EL (cell line): ENCODE measurements around the gene C5AR2.
A peak's percentile ranks its signal among the peaks of the same experiment; 100 is the strongest.
"Not testable (repeated sequence)": the region's sequence is repeated elsewhere in the genome, so short reads cannot be mapped to it uniquely, and the experiment has no call there.

Experiments used
- DNase-seq: peaks from one replicate; pipeline ENCODE4 v3.0.0-alpha.2; 2016

C5AR2 gene

DNA sequence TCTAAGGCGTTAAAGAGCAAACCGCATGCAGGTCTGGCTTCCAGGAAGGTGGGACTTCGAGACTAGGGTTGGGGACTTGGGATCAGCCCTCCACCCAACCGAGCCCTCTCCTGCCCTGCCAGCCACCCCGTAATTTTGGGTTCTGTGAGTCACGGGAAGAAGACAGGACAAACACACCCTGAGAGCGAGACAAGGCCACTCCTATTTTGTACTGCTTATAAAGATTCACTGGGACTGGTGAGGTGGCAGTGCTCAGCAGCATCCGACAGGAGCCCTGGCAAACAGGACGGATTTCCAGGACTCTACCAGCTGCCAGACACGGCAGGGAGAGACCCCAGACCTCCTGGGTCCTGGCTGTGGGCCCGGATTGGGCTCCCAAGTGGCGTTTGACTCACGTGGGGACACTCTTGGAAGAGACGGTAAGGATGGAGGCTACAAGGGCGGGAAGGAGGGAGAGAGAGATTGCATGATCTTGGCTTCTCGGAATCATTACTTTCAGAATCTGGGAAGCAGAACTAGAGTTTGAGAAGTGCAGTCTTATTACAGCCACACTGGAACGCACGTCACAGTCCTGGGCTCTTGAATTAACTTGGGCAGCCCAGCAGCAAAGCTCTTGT lies at the start of gene C5AR2:
Gene C5AR2, plus strand, starts transcription at position 245 of the 617 bp plus-strand sequence. CDS start 8,625 bp downstream, outside the sequence.
- no peak for DNase-seq

DNA sequence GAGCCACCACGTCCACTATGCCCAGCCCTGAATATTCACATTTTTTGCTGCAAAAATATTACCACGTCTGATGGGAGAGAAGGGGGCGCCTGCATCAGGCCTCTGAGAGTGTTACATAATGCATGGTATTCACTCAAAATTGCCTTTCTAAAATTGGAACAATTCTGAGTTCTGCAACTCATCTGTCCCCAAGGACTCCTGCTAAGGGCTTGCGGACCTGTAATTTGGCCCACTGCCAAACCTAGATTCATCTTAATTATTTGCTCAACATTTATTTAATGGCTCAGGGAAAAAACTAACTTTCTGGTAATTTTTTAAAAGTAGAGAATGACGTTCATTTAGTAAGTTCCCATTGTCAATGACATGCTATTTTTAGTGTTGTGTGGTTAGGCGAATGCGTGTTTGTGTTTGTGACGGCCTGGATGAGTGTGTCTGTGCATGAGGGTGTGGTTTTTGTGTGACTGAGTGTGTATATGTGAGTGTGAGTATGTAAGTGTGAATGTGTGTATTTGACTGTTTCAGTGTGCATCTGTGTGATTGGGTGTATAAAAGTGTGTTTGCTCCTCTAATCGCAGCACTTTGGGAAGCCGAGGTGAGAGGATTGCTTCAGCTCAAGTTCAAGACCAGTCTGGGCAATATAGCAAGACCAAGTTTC lies 48.4 kb upstream of the C5AR2 start:
- no peak for DNase-seq

DNA sequence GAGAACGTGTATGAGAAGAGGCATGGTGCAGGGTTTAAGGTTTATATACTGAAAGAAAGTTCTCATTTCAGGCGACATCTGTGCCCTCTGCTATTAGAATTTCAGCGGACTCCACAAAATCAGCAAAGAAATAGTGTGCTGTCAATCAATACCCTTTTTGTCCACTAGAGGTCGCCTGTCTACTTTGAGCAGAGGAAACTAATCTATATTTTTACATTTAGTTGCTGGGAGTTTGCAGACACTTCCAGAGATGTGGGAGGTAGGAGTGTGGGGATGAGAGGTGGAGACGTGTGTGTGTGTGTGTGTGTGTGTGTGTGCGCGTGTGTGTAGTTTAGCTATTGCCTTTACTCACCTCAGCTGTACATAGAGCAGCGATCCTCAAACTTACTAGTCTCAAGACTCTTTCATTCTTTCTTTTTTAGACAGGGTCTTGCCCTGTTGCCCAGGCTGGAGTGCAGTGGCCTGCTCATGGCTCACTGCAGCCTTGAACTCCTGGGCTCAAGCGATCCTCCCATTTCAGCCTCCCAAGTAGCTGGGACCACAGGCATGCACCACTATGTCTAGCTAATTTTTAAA lies 47.6 kb upstream of the C5AR2 start:
- peak; percentile 61 for DNase-seq

DNA sequence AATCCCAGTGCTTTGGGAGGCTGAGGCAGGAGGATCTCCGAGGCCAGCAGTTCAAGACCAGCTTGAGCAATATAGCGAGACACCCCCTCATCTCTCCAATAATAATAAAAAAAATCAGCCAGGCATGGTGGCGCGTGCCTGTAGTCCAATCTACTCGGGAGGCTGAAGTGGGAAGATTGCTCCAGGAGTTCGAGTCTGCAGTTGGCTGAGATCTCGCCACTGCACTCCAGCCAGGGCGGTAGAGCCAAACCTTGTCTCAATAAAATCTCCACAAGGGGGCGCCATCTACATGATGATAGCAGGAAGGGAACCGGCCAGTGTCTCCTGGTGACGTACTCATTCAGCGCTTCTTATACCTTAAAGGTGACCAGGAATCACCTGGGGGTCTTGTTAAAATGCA lies 35.9 kb upstream of the C5AR2 start:
- peak; percentile 79 for DNase-seq

DNA sequence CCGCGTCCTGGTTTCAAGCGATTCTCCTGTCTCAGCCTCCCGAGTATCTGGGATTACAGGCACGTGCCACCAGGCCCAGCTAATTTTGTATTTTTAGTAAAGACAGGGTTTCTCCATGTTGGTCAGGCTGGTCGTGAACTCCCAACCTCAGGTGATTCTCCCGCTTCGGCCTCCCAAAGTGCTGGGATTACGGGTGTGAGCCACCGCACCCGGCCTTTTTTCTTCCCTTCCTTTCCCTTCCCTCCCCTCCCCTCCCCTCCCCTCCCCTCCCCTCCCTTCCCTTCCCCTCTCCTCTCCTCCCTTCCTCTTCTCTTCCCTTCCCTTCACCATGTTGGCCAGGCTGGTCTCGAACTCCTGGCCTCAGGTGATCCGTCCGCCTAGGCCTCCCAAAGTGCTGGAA lies 31.1 kb upstream of the C5AR2 start:
- DNase-seq, result not testable (repeated sequence)

DNA sequence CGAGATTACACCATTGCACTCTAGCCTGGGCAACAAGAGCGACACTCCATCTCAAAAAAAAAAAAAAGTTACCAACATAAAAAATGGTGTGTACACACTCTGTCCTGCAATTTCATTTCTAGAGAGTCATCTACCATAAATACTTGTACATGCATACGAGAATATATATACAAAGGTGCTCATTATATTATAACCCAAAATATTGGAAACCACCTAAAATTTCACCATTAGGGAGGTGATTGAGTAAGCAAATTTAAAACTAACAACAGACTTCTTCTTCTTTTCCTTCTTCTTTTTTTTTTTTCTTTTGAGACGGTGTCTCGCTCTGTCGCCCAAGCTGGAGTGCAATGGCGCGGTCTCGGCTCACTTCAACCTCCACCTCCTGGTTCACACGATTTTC lies 29.7 kb upstream of the C5AR2 start:
- DNase-seq, result no peak

DNA sequence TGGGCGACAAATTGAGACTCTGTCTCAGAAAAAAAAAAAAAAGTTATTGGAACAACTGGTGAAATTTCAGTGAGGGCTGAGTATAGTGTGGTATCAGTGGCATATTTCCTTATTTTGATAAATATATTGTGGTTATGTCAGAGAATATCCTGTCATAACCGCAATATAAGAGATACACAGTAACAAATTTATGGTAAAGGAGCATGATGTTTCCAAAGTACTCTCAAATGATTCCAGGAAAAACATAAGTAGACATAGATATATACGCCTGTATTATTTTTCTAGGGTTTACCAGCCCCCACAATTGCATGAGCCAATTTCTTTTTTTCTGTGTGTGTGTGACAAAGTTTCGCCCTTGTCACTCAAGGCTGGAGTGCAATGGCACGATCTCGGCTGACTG lies 28.0 kb upstream of the C5AR2 start:
- DNase-seq, result no peak

DNA sequence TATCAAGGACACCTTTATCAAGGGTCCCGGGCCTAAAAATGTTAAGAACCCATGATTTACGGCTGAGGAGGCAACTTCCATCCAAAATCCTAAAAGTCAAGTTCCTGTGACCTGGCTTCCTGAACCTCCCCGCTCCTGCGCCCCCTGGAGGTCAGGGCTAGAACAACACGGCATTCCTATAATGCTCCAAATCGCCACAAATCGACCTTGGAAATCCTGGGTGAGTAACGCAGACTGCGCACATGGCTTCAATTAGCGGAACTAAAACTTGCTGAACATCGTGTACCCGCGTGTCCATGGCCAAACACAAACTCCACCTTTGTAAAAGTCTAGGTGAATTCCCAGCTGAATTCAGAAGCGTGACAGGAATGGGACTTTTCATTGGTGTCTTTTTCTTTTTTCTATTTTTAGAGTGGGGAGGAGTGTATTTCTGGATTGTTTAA lies 26.6 kb upstream of the C5AR2 start:
- DNase-seq, result peak; percentile 88

DNA sequence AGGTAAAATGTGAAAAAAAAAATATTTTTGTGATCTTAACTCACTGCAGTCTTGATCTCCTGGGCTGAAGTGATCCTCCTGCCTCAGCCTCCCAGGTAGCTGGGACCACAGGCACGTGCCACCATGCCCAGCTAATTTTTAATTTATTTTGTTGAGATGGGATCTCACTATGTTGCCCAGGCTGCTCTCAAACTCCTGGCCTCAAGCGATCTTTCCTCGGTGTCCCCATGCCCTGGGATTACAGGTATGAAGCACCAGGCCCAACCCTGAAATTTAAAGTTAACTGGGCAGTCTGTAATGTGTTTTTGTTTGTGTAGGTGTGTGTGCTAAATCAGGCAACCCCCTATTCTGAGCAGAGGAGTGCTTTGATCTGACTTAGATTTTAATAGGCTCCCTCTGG lies 25.7 kb upstream of the C5AR2 start:
- DNase-seq, result no peak

DNA sequence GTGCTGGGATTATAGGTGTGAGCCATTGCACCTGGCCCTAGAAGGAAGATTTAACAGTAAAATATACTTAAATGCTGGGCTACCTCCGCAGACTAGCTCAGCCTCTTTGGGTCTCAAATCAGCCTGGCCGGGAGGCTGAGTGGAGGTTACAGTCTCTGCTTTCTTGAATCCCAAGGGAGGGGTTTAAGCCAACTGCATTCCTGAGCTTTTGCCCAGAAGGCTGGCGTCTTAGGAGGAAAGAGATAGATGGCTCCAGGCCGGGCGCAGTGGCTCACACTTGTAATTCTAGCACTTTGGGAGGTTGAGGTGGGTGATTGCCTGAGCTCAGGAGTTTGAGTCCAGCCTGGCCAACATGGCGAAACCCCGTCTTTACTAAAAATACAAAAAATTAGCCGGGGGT lies 22.9 kb upstream of the C5AR2 start:
- DNase-seq, result no peak

DNA sequence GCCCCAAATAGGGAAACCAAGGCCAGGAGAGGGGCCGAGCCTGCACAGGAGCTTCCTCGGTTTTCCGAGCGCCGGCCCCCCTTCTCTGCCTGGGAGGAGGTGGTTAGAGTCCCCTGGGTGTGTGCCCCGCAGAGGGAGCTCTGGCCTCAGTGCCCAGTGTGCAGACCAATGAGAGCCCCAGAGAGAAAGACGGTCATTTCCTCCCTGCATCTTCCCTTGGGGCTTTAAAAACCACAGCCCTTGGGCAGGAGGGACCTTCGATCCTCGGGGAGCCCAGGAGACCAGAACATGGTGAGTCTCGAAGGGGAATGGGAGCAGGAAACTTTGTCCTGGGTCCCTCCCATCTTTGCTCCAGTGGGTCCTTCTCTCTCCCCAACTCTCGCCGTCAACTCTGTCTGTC lies 22.4 kb upstream of the C5AR2 start, which contains the start of gene C5AR1:
Gene C5AR1, plus strand, starts transcription at position 254 of the 400 bp plus-strand sequence. Its CDS starts 35 bp downstream, at position 289.
- DNase-seq, result no peak

DNA sequence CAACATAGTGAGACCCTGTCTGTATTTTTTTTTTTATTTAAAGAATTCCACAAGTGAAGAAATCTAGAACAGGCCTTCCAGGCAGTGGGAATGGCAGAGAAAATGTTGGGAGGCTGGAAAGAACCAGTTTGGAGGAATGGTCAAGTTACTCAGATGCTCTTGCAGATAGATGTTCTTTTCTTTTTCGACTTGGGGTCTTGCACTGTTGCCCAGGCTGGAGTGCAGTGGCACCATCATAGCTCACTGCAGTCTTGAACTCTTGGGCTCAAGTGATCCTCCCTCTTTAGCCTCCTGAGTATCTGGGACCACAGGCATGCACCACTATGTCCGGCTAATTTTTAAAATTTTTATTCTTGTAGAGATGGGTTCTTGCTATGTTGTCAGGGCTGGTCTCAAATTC lies 21.7 kb upstream of the C5AR2 start:
- no peak for DNase-seq

DNA sequence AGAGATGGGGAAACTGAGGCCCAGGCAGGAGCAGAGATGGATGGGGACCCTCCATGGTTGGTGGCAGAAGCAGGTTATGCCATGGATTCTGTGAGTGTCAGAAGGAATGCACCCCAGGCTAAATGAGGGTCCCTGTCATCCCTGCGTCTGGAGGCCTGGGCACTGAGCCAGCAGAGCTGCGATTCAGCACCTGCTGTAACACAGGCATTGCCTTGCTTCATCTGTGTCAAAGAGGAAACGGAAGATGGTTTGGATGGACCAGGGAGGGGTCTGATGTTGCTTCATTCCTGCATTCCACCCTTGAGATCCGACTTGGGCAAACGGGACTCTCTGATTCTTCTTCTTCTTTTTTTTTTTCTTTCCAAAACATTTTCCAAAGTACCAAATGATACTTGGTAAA lies 21.2 kb upstream of the C5AR2 start:
- DNase-seq, result peak; percentile 32

DNA sequence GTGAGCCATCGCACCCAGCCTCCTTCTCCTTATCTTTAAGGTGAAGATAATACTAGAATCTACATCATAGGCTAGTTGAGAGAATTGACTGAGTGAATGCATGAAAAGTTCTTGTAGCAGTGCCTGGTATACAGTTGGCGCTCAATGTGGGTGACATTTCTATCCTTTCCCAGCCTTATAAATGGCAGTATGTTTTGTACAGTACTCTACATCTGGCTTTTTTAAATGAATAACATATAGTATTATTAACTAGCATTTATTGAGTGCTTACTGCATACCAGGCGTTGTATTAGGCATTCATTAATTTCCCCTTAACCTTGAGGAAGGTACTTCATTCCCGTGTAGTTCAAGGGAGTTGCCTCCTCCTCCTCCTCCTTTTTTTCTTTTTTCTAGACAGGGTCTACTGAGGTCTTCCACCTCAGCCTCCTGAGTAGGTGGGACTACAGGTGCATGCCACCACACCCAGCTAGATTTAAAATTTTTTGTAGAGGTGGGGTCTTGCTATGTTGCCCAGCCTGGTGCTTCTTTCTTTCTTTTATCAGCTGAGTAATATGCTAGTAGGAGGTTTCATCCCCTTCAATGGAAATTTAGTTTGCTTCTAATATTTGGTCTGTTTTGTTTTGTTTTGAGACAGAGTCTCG lies 19.5 kb upstream of the C5AR2 start:
- no peak for DNase-seq

DNA sequence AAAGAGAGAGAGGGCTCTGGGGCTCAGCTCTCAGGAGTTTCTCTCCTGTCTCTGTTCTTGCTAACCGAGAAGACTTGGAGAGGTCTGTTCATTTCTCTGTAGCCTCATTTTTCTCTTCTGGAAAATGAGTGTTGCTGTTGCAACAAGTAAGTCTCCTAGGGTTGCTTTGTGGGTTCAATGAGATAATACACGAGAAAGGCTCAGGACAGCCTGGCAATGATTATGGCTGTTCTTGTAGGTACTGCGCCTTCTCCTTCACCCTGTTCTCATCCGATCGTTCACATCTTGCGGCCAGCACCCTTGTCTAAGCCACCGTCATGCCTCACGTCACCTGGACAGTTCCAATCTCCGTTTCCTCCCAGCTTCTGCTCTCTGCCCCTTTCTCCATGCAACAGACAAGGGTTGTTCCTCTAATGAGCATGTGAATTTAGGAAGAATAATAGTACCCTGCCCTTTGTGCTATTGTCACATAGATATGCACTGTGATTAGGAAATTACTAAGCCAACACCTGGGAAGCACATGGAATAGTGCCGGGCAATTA lies 18.1 kb upstream of the C5AR2 start:
- no peak for DNase-seq

DNA sequence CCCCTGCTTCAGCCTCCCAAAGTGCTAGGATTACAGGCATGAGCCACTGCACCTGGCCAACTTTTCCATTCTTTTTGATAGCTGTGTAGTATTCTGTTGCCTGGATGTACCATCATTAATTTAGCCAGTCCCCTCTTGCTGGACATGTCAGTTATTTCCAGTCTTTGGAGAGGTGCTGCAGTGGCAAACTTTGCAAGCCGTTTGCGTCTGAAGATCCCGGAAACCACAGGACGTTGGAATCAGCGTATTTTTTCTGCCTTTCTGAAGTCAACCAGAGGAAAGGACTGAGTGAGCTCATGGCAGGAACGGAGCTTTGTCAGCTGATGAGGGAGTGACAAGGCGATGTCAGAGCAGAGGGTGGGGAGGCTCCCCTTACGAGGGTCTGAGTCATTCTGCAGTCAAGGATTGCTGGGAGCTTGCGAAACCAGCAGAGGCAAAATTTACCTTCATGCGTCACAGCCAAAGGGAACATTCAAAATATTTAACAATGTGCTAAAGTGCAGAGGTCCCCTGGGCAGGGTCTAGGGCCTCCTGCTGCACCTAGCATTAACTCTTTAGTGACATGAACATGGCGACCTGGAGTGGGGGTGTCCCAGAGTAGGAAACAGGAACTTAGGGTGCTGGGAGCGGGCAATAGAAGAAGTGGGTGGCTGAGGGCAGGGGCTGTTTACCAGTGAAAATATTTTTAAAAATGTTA lies 16.7 kb upstream of the C5AR2 start:
- peak; percentile 91 for DNase-seq

DNA sequence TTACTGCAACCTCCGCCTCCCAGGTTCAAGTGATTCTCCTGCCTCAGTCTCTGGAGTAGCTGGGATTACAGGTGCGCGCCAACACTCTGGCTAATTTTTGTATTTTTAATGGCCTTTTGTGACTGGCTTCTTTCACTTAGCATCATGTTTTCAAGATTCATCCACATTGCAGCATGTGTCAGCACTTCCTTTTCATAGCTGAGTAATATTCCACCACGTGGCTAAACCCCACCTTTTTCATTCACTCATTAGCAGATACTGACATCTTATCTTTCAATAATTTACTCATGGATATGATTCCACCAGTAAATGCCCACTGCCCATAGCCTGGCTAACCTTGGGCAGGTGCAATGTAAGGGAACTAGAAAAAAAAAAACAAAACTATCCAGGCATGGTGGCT lies 15.5 kb upstream of the C5AR2 start:
- no peak for DNase-seq

DNA sequence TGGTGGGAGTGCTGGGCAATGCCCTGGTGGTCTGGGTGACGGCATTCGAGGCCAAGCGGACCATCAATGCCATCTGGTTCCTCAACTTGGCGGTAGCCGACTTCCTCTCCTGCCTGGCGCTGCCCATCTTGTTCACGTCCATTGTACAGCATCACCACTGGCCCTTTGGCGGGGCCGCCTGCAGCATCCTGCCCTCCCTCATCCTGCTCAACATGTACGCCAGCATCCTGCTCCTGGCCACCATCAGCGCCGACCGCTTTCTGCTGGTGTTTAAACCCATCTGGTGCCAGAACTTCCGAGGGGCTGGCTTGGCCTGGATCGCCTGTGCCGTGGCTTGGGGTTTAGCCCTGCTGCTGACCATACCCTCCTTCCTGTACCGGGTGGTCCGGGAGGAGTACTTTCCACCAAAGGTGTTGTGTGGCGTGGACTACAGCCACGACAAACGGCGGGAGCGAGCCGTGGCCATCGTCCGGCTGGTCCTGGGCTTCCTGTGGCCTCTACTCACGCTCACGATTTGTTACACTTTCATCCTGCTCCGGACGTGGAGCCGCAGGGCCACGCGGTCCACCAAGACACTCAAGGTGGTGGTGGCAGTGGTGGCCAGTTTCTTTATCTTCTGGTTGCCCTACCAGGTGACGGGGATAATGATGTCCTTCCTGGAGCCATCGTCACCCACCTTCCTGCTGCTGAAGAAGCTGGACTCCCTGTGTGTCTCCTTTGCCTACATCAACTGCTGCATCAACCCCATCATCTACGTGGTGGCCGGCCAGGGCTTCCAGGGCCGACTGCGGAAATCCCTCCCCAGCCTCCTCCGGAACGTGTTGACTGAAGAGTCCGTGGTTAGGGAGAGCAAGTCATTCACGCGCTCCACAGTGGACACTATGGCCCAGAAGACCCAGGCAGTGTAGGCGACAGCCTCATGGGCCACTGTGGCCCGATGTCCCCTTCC lies 11.8 kb upstream of the C5AR2 start:
- no peak for DNase-seq

DNA sequence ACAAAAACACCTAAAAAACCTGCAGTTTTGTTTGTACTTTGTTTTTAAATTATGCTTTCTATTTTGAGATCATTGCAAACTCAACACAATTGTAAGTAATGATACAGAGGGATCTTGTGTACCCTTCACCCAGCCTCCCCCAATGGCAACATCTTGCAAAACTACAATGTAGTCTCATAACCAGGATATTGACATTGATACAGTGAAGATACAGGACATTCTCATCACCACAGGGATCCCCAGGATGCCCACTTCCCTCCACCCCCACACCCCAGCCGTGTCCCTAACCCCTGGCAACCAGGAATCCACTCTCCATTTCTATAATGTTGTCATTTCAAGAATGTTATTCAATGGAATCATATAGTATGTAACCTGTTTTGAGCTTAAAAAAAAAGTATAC lies 10.3 kb upstream of the C5AR2 start:
- no peak for DNase-seq

DNA sequence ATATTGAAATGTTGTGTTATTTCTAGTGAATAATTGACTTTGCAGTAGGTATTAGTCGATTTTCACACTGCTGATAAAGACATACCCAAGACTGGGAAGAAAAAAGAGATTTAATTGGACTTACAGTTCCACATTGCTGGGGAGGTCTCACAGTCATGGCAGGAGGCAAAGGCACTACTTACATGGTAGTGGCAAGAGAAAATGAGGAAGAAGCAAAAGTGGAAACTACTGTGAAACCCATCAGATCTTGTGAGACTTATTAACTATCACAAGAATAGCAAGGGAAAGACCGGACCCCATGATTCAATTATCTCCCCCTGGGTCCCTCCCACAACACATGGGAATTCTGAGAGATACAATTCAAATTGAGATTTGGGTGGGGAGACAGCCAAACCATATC lies 9.9 kb upstream of the C5AR2 start:
- no peak for DNase-seq

DNA sequence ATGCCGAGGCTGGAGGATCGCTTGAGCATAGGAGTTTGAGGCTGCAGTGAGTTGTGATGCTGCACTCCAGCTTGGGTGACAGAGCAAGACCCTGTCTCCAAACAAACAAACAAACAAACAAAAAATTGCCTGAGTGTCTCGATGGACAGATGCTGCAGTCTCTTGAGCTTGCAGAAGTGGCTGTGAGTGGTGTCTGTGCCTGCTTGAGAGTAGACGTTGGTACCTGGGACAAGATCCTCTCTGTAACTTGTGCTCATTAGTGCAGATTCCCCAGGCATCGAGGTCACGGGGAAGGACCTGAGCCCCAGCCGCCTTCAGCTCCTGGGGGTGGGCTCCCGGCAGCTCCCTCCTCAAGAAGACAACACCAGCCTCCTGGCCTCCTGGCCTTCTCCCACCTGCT lies 8.6 kb upstream of the C5AR2 start:
- no peak for DNase-seq

DNA sequence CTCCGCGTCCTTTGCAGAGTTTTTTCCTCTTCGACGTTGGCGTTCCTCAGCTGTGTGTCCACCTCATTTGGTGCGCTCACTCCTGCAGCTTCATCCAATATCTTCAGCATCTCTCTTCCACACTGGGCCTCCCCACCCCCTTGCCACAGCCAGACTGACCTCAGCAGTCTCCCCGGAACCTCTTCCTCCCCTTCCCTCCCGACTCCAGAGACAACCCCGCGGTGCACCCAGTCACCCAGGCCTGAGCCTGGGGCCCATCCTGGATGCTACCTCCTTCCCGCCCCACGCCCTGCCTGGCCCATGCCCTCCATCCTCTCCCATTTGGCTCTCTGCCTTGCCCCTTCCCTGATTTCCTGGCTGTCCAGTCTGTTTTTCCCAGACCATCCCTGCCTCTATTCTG lies 8.1 kb upstream of the C5AR2 start:
- DNase-seq, result no peak
